ENCODE measurements around the gene DCAF12L1.

The DCAF12L1 gene

GRCh38 chrX:126550816-126551215, 1.8 kb downstream of the DCAF12L1 start:
- H3K27ac Mint-ChIP-seq = no peak overlapping the region
- no peak for TF ChIP-seq CTCF (IDR thresholded peaks at IDR 0.05)
- H3K9me3 Mint-ChIP-seq = peaks cover 41% of the 10 kb centered on the region
- DNase-seq = no peak
- H3K4me1 Mint-ChIP-seq = no peaks in the 10 kb centered on the region
- peaks cover 34% of the 10 kb centered on the region for H3K27me3 Mint-ChIP-seq (ENCODE audit: low read depth, poor library complexity)
- no peaks in the 10 kb centered on the region for H3K36me3 Mint-ChIP-seq (ENCODE audit: low read depth)
- peak overlapping the region; percentile 43 for H3K4me3 Mint-ChIP-seq

- Mint-ChIP-seq H3K4me1 (no peaks in the 10 kb centered on the region), H3K9me3 (peaks cover 21% of the 10 kb centered on the region), H3K27me3 (ENCODE audit: low read depth, poor library complexity) (no peaks in the 10 kb centered on the region), H3K27ac (no peak overlapping the region), H3K36me3 (ENCODE audit: low read depth) (no peaks in the 10 kb centered on the region), H3K4me3 (no peak overlapping the region)
- no peak for DNase-seq
- TF ChIP-seq CTCF (IDR thresholded peaks at IDR 0.05) = no peak
Observed at GRCh38 chrX:126509923-126510322, 42.7 kb downstream of the DCAF12L1 start.

Measured in nephron progenitor cell (in vitro differentiated cells).